Measurements from ENCODE around the gene PRSS48.

DNA sequence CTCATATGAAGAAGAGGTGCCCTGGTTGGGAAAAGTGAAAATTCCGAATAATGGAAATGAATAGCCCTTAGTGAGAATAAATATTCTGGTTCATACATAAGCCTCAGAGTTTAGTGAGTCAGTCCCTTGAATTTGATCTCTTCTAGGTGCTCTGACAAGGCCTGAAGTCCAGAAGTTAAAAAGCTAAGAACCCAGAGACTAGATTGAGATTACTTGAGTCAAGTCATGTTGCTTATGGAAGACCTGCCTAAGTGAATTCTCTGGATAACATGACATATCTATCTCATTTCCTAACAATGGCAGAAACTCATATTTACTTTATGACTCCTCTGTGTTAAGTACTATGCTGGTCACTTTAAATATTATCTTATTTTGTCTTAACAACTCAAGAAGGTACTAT lies 10.5 kb upstream of the PRSS48 start:
- no peak for TF ChIP-seq CTCF (conservative IDR thresholded peaks at IDR 0.05)
- no peak for TF ChIP-seq ZFX (IDR thresholded peaks at IDR 0.05)
